Dermis microvascular lymphatic vessel endothelial cell (primary cell): Measurements from ENCODE around the gene HOXB3. TPM values are rescaled to one million over a fixed set of nuclear protein-coding genes. Genes with fewer than 3 reads are reported as not detected.
A peak's percentile ranks its signal among the peaks of the same experiment; 100 is the strongest.

Source experiments
- DNase-seq, 2 donors: peaks; one replicate each; pipeline versions ENCODE4 v3.0.0 to v3.0.0-alpha.2; 2010; ENCODE audit warnings: low read depth in 2 of 2
- total RNA-seq: library from RNA; depleted of rRNA; stranded (reverse); fragments of >200 nt; gene quantifications from 2 replicates; pipeline ENCODE4 v1.2.1, GENCODE V29; 2014

The HOXB3 gene
- total RNA-seq, 1 donor from 2014 or later: 1.9 TPM

GRCh38 chr17:48626245-48627117, 36.4 kb upstream of the HOXB3 start, which contains the start of gene HOXB9:
TSS of gene HOXB9 (minus strand) at chr17:48626358. CDS start at chr17:48626269, 89 bp downstream.
- peak in 1 of 2 donors; percentile 47 for DNase-seq

GRCh38 chr17:48625495-48626244, 35.6 kb upstream of the HOXB3 start:
- peak in 1 of 2 donors; percentile 55 for DNase-seq

- peak in 1 of 2 donors; percentile 32 for DNase-seq
These were observed 34.8 kb upstream of the HOXB3 start for GRCh38 chr17:48624544-48625494.

- DNase-seq: no peak
These were observed 34.1 kb upstream of the HOXB3 start for GRCh38 chr17:48624118-48624517.

GRCh38 chr17:48623583-48623982, 33.5 kb upstream of the HOXB3 start:
- DNase-seq: no peak

- DNase-seq: no peak
These were observed 32.8 kb upstream of the HOXB3 start for GRCh38 chr17:48622857-48623256.

- DNase-seq: no peak
These were observed 31.7 kb upstream of the HOXB3 start for GRCh38 chr17:48621410-48622392.

- no peak for DNase-seq
These were observed 30.6 kb upstream of the HOXB3 start for GRCh38 chr17:48620461-48621139.

GRCh38 chr17:48619826-48620449, 29.9 kb upstream of the HOXB3 start:
- no peak for DNase-seq

- DNase-seq: peak; percentile 65 to 86
These were observed 28.3 kb upstream of the HOXB3 start for GRCh38 chr17:48618256-48618896.

GRCh38 chr17:48617471-48618255, 27.6 kb upstream of the HOXB3 start:
- no peak for DNase-seq

- no peak for DNase-seq
These were observed 26.9 kb upstream of the HOXB3 start for GRCh38 chr17:48616717-48617470.

- no peak for DNase-seq
These were observed 26.1 kb upstream of the HOXB3 start for GRCh38 chr17:48615963-48616716.

GRCh38 chr17:48615047-48615962, 25.3 kb upstream of the HOXB3 start, which contains the start of gene HOXB8:
TSS of gene HOXB8 (minus strand) at chr17:48615292. CDS start at chr17:48614704, 588 bp downstream.
- no peak for DNase-seq
